ENCODE results near the gene ANKRD27.

Gene ANKRD27

GRCh38 chr19:32675720-32676185, 773 bp upstream of the ANKRD27 start, which contains the start of gene RGS9BP (continued):
- TF ChIP-seq ZBTB11 (tag by site-specific recombination; conservative IDR thresholded peaks at IDR 0.05; ENCODE audit: low read depth), result 0 out of 2 replicates have a peak, but pooled peaks have one; percentile 1
- TF ChIP-seq ZNF677 (tag by site-specific recombination; IDR thresholded peaks at IDR 0.05), result no peak
- TF ChIP-seq ZNF175 (tag by site-specific recombination; IDR thresholded peaks at IDR 0.05), result no peak
- TF ChIP-seq ZNF341 (tag by site-specific recombination; IDR thresholded peaks at IDR 0.05; ENCODE audit: low read depth), result peak; percentile 97
- TF ChIP-seq KLF10 (tag by site-specific recombination; IDR thresholded peaks at IDR 0.05), result no peak
- no peak for TF ChIP-seq ATF2 (tag by site-specific recombination; IDR thresholded peaks at IDR 0.05; ENCODE audit: low read depth)
- TF ChIP-seq ZBTB44 (tag by site-specific recombination; IDR thresholded peaks at IDR 0.05), result no peak
- TF ChIP-seq, protein P1, sequence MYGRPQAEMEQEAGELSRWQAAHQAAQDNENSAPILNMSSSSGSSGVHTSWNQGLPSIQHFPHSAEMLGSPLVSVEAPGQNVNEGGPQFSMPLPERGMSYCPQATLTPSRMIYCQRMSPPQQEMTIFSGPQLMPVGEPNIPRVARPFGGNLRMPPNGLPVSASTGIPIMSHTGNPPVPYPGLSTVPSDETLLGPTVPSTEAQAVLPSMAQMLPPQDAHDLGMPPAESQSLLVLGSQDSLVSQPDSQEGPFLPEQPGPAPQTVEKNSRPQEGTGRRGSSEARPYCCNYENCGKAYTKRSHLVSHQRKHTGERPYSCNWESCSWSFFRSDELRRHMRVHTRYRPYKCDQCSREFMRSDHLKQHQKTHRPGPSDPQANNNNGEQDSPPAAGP (tag by site-specific recombination; IDR thresholded peaks at IDR 0.05), result peak; percentile 24; the same call in 1 of the 2 replicates
- TF ChIP-seq HOXA7 (CRISPR knock-in tag; IDR thresholded peaks at IDR 0.05; ENCODE audit: borderline replicate concordance), result no peak
- TF ChIP-seq ZBTB48 (tag by site-specific recombination; IDR thresholded peaks at IDR 0.05), result no peak; the same call in 1 of the 2 replicates
- TF ChIP-seq ZBTB26 (tag by site-specific recombination; optimal IDR thresholded peaks at IDR 0.05), result peak; percentile 46
- 0 out of 2 replicates have a peak, but pooled peaks have one; percentile 11 for TF ChIP-seq ZNF843 (tag by site-specific recombination; IDR thresholded peaks at IDR 0.05)
- no peak; the same call in none of the 2 replicates for TF ChIP-seq SP2 (tag by site-specific recombination; IDR thresholded peaks at IDR 0.05)
- no peak for TF ChIP-seq YY2 (tag by site-specific recombination; IDR thresholded peaks at IDR 0.05)
- peak; percentile 95 for TF ChIP-seq GLIS2 (tag by site-specific recombination; IDR thresholded peaks at IDR 0.05)
- 0 out of 2 replicates have a peak, but pooled peaks have one; percentile 25 for TF ChIP-seq ZNF76 (tag by site-specific recombination; IDR thresholded peaks at IDR 0.05; ENCODE audit: borderline replicate concordance, low read depth)
- no peak for TF ChIP-seq ZNF692 (tag by site-specific recombination; IDR thresholded peaks at IDR 0.05)
- no peak; the same call in 1 of the 2 replicates for TF ChIP-seq ZNF561 (tag by site-specific recombination; IDR thresholded peaks at IDR 0.05; ENCODE audit: borderline replicate concordance)
- TF ChIP-seq EGR2 (tag by site-specific recombination; IDR thresholded peaks at IDR 0.05; ENCODE audit: low read depth), result peak; percentile 82
- TF ChIP-seq ZNF776 (tag by site-specific recombination; IDR thresholded peaks at IDR 0.05; ENCODE audit: borderline replicate concordance), result no peak
- TF ChIP-seq OSR2 (tag by site-specific recombination; IDR thresholded peaks at IDR 0.05), result no peak
- no peak for TF ChIP-seq ZNF571 (tag by site-specific recombination; IDR thresholded peaks at IDR 0.05)
- TF ChIP-seq ZNF658 (tag by site-specific recombination; IDR thresholded peaks at IDR 0.05), result no peak
- TF ChIP-seq ZNF423 (tag by site-specific recombination; IDR thresholded peaks at IDR 0.05), result peak; percentile 55; the same call in 1 of the 2 replicates
- TF ChIP-seq, protein P2, sequence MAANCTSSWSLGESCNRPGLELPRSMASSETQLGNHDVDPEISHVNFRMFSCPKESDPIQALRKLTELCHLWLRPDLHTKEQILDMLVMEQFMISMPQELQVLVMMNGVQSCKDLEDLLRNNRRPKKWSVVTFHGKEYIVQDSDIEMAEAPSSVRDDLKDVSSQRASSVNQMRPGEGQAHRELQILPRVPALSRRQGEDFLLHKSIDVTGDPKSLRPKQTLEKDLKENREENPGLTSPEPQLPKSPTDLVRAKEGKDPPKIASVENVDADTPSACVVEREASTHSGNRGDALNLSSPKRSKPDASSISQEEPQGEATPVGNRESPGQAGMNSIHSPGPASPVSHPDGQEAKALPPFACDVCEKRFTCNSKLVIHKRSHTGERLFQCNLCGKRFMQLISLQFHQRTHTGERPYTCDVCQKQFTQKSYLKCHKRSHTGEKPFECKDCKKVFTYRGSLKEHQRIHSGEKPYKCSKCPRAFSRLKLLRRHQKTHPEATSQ (tag by site-specific recombination; IDR thresholded peaks at IDR 0.05), result 0 out of 2 replicates have a peak, but pooled peaks have one; percentile 47
- no peak for TF ChIP-seq ZNF292 (tag by site-specific recombination; IDR thresholded peaks at IDR 0.05; ENCODE audit: borderline replicate concordance, low read depth)
- peak; percentile 55; the same call in 1 of the 2 replicates for TF ChIP-seq KLF7 (tag by site-specific recombination; IDR thresholded peaks at IDR 0.05; ENCODE audit: borderline replicate concordance)

Data from HEK293 (cell line).